Body of pancreas (tissue), 4 donors: ENCODE data around the gene NMT1. TPM values are rescaled to one million over a fixed set of nuclear protein-coding genes. Genes with fewer than 3 reads are reported as not detected.

ENCODE experiments used
- ATAC-seq: fragments of 150-250 bp; one replicate; pipeline ENCODE4 v1.9.1; 2016
- DNase-seq, 4 donors: peaks; one replicate each; pipeline ENCODE4 v3.0.0-alpha.2; 2019
- H3K27ac ChIP-seq, 4 donors: fragments of 200-600 bp; sonication (generic); 1 replicate in 3 of 4; 2 replicates in 1 of 4; pipeline versions ENCODE4 v1.5.1 to v1.6.1; 2016 to 2019; ENCODE audit warnings: mild to moderate bottlenecking in 1 of 4, mixed read lengths in 1 of 4, moderate library complexity in 1 of 4
- H3K27me3 ChIP-seq, 2 donors: fragments of 200-600 bp; sonication (generic); one replicate each; pipeline ENCODE4 v1.6.0; 2016; ENCODE audit warnings: mild to moderate bottlenecking in 1 of 2
- H3K36me3 ChIP-seq, 2 donors: fragments of 200-600 bp; sonication (generic); replicated peaks in 1 of 2; 2 replicates each; pipeline ENCODE4 v1.5.1; 2016; ENCODE audit warnings: low read depth in 2 of 2; ENCODE audit not compliant: insufficient read depth in 1 of 2
- H3K4me1 ChIP-seq: fragments of 200-600 bp; sonication (generic); one replicate; pipeline ENCODE4 v1.6.0; 2016
- H3K4me3 ChIP-seq, 2 donors: fragments of 200-600 bp; sonication (generic); 1 replicate in 1 of 2; 2 replicates in 1 of 2; pipeline ENCODE4 v1.5.1; 2016 to 2019
- H3K9me3 ChIP-seq, 3 donors: fragments of 200-600 bp; sonication (generic); 1 replicate in 2 of 3; 2 replicates in 1 of 3; pipeline ENCODE4 v1.5.1; 2016
- POLR2A ChIP-seq, 3 donors: fragments of 450-650 bp; IDR thresholded peaks; one replicate each; pipeline ENCODE4 v1.6.1; 2016; ENCODE audit warnings: antibody characterized with exemption in 3 of 3, mild to moderate bottlenecking in 2 of 3
- WGBS, 2 donors: methylation state at CpG; one replicate each; pipeline ENCODE4 v1.1.5; 2017; 5-methylcytosine and 5-hydroxymethylcytosine counted together
- intact Hi-C: fragments of 100-400 bp; cut with DNase I; formaldehyde crosslinking; loops from one replicate; pipeline ENCODE4 v1.15.1; 2023
- total RNA-seq, 2 donors: library from RNA; depleted of rRNA; stranded (reverse); fragments of >200 nt; gene quantifications; one replicate each; pipeline ENCODE4 v1.1.0, GENCODE V29; 2016
- TF ChIP-seq, protein P1 (sequence below), 7 experiments: fragments of 450-650 bp in 4 of 7; fragments of 200-600 bp in 3 of 7; sonication (generic) in 3 of 7; IDR thresholded peaks; one replicate each; pipeline ENCODE4 v1.5.1; 2016 to 2019; ENCODE audit warnings: antibody characterized with exemption in 7 of 7

Gene NMT1
- total RNA-seq, 2 donors from 2014 or later: 26.5 to 33.9 TPM

DNA sequence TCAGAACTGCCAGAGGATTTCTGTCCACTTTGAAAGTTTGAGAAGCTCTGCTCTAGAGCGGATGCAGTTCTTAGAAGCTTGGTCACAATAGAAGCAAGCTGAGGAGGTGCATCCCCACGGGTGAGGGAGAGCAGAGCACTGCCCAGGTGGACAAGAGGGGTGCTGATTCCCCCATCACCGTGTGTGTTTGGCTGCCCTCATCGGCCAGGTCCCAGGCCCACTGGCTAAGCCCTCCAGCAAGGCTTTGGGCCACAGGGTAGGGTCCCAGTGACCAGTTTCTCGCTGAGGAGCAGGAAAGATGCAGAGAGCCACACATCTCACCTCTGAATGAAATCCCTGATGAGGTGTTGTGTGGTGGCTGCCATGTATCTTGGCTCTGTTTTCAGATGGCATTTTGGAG is 26.9 kb downstream of the NMT1 start:
- Histone ChIP-seq H3K27ac (no peak overlapping the region), H3K27me3 (no peaks in the 10 kb centered on the region), H3K9me3 (no peaks in the 10 kb centered on the region), H3K36me3 (peaks cover 0 to 31% of the 10 kb centered on the region in 2 donors), H3K4me1 (peaks cover 5% of the 10 kb centered on the region), H3K4me3 (no peak overlapping the region)
- ATAC-seq (no peak), DNase-seq (no peak)
- intact Hi-C loops: no loop called here
- 89 to 94% methylated on average over 5 of the region's 5 CpGs for WGBS, 2 donors
- TF ChIP-seq, protein P1, sequence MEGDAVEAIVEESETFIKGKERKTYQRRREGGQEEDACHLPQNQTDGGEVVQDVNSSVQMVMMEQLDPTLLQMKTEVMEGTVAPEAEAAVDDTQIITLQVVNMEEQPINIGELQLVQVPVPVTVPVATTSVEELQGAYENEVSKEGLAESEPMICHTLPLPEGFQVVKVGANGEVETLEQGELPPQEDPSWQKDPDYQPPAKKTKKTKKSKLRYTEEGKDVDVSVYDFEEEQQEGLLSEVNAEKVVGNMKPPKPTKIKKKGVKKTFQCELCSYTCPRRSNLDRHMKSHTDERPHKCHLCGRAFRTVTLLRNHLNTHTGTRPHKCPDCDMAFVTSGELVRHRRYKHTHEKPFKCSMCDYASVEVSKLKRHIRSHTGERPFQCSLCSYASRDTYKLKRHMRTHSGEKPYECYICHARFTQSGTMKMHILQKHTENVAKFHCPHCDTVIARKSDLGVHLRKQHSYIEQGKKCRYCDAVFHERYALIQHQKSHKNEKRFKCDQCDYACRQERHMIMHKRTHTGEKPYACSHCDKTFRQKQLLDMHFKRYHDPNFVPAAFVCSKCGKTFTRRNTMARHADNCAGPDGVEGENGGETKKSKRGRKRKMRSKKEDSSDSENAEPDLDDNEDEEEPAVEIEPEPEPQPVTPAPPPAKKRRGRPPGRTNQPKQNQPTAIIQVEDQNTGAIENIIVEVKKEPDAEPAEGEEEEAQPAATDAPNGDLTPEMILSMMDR (IDR thresholded peaks at IDR 0.05): no peak
- TF ChIP-seq POLR2A (IDR thresholded peaks at IDR 0.05): no peak

DNA sequence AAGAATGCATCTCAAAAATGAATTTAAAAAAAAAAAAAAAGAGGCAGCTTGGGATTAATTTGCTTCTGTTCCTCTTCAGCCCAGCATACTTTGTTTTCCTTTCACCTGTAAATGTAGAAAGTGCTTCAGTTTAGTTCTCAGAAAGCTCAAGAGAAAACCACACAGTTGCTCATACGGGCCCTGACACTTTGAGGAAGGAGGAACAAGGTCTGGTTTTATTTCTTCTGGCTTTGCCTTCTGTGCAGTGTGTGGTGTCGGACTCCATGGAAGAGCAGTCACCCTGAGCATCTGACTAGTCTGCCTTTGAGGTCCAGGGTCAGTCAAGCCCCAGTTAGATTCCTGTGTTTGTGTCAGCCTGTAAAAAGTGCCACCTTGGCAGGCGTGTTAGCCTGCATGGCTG is 27.6 kb downstream of the NMT1 start:
- TF ChIP-seq, protein P1 (IDR thresholded peaks at IDR 0.05): no peak
- TF ChIP-seq POLR2A (IDR thresholded peaks at IDR 0.05): no peak
- WGBS, 2 donors: 92 to 98% methylated on average over 3 of the region's 3 CpGs
- DNase-seq (no peak), ATAC-seq (no peak)
- Histone ChIP-seq H3K36me3 (peaks cover 0 to 27% of the 10 kb centered on the region in 2 donors), H3K27me3 (no peaks in the 10 kb centered on the region), H3K4me1 (peaks cover 12% of the 10 kb centered on the region), H3K9me3 (no peaks in the 10 kb centered on the region), H3K27ac (no peak overlapping the region), H3K4me3 (no peak overlapping the region)
- intact Hi-C loops: no loop called here

DNA sequence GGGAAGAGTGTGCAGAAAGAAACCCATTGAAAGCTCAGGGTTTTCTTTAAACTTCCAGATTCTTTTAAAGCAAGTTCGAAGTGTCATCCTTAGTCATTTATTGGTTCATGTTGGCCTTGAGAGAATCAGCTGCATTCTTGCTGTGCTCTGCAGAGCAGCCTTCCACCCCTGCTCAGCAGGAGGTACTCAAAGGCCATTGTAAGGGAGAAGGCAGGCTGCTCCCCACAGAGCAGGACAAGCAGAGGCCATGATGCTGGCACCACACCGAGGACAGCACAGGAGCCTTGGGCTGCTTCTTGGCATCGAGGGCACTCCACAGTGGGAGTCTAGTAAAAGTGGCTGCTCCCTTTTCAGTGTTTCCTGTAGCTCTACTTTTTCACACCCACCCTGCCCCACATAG is 29.6 kb downstream of the NMT1 start:
- TF ChIP-seq POLR2A (IDR thresholded peaks at IDR 0.05): no peak
- TF ChIP-seq, protein P1 (IDR thresholded peaks at IDR 0.05): no peak
- no peak overlapping the region for H3K27ac ChIP-seq
- no peaks in the 10 kb centered on the region for H3K27me3 ChIP-seq
- peaks cover 3 to 31% of the 10 kb centered on the region in 2 donors for H3K36me3 ChIP-seq
- no peaks in the 10 kb centered on the region for H3K9me3 ChIP-seq
- intact Hi-C loops: no loop called here
- ATAC-seq: no peak
- WGBS, 2 donors: 51 to 73% methylated on average over 2 to 3 of the region's 3 CpGs
- no peak for DNase-seq
- H3K4me1 ChIP-seq: peaks cover 13% of the 10 kb centered on the region
- H3K4me3 ChIP-seq: no peak overlapping the region

DNA sequence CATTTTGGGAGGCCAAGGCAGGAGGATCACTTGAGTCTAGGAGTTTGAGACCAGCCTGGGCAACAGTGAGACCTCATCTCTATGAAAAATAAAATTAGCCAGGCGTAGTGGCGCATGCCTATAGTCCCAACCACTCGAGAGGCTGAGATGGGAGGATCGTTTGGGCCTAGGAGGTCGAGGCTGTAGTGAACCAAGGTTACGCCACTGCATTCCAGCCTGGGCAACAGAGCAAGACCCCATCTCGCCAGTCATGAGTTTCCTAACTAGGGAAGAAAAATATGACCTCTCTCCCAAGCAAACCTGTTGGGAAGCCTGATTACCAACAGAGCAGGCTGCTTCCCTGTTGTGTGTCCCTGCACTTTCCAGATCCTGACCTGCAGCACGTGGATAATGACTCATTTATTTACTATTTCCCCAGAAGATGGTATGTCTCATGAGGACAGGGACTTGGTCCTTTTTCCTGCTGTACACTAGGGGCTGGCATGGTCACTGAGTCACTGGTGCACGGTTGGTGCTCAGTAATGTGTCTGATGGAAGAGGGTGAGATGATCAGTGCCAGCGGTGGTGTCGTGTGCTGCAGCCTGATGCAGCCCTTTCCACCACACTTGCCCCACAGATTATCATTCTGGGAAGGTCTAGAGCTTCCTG is 30.8 kb downstream of the NMT1 start:
- intact Hi-C loops: no loop called here
- ATAC-seq: no peak
- no peak for DNase-seq
- no peaks in the 10 kb centered on the region for H3K27me3 ChIP-seq
- H3K4me1 ChIP-seq: peaks cover 13% of the 10 kb centered on the region
- no peaks in the 10 kb centered on the region for H3K9me3 ChIP-seq
- TF ChIP-seq, protein P1 (IDR thresholded peaks at IDR 0.05): no peak
- no peak for TF ChIP-seq POLR2A (IDR thresholded peaks at IDR 0.05)
- H3K4me3 ChIP-seq: no peak overlapping the region
- peak overlapping the region in 1 of 4 donors; percentile 58 for H3K27ac ChIP-seq
- 90 to 92% methylated on average over 9 to 11 of the region's 11 CpGs for WGBS, 2 donors
- peaks cover 10 to 37% of the 10 kb centered on the region in 2 donors for H3K36me3 ChIP-seq

DNA sequence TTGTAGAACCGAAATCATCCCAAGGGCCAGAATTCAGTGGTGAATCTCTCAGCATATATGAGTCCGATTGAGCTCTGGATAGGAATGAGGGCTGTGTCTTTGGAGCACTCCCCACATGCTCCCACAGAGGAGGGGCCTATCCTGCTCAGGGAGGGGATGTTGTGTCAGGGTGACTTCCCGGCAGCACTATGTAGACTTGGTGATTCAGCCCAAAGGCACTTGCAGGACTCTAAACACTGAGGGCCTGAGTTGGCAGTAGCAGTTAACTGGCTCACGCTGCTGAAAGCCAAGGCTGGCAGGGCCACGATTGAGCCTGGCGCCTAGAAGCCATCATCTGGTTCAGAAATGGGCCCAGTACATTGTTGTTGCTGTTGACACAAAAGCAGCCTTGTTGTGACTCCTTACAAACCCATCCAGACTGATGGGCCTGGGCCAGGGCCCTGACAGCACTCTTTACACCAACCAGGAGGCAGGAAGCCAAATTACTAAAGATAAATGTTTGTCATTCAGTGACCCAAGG is 31.9 kb downstream of the NMT1 start:
- ATAC-seq (peak; percentile 83), DNase-seq (peak; percentile 38 to 76 (median 62))
- H3K36me3 ChIP-seq: peaks cover 20 to 36% of the 10 kb centered on the region in 2 donors
- peaks cover 13% of the 10 kb centered on the region for H3K4me1 ChIP-seq
- intact Hi-C loops: no loop called here
- TF ChIP-seq, protein P1 (IDR thresholded peaks at IDR 0.05): no peak
- no peak for TF ChIP-seq POLR2A (IDR thresholded peaks at IDR 0.05)
- 70 to 88% methylated on average over 1 to 6 of the region's 6 CpGs for WGBS, 2 donors
- no peaks in the 10 kb centered on the region for H3K9me3 ChIP-seq
- H3K27me3 ChIP-seq: no peaks in the 10 kb centered on the region
- H3K27ac ChIP-seq: peak overlapping the region in 3 of 4 donors; percentile 32 to 58 (median 47)
- no peak overlapping the region for H3K4me3 ChIP-seq
